ENCODE results near the gene UBASH3A. TPM values are rescaled to one million over a fixed set of nuclear protein-coding genes. Genes with fewer than 3 reads are reported as not detected.

The UBASH3A gene
- polyA plus RNA-seq, 1 donor (not counting 4 experiments of a cell fraction or from before 2014, with no cell fraction given) = not detected

DNA sequence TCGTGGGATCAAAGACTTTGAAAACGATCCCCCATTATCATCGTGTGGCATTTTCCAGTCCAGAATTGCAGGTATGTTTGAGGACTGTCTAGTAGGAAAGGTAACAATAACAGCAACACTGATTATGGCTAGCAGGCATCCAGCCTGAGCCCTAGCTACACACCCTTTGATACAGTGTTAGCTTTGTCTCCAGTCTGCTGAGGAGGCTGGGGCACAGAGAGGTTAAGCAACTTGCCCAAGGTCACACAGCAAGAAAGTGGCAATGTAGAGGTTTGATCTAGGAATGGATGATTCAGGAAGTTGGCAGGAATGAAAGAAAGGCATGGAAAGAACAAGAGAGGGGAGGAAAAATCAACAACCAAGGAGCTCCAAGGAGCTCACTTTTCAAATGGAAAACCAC lies 31.2 kb downstream of the UBASH3A start:
- Histone ChIP-seq H4K20me1 (ENCODE audit: control insufficient read depth, extremely low read depth, insufficient read depth, low read length) (no peaks in the 10 kb centered on the region), H3K4me3 (ENCODE audit: control insufficient read depth in 2 of 3, extremely low read depth in 1 of 3, insufficient read depth in 2 of 3, low read depth in 1 of 3, low read length in 3 of 3) (no peak overlapping the region), H3K9me1 (ENCODE audit: control insufficient read depth, extremely low read depth, insufficient read depth, low read length) (no peaks in the 10 kb centered on the region), H3K36me3 (ENCODE audit: control insufficient read depth in 2 of 2, extremely low read depth in 1 of 2, insufficient read depth in 2 of 2, low read length in 2 of 2) (no peaks in the 10 kb centered on the region), H3K27ac (ENCODE audit: control insufficient read depth, insufficient read depth, low read length) (no peak overlapping the region), H3K27me3 (ENCODE audit: control insufficient read depth, extremely low read depth, insufficient read depth, low read length) (peaks cover 10% of the 10 kb centered on the region), H3K9ac (ENCODE audit: control insufficient read depth, extremely low read depth, insufficient read depth, low read length) (no peak overlapping the region), H3K9me3 (ENCODE audit: control insufficient read depth, low read depth, low read length) (no peaks in the 10 kb centered on the region), H3K4me2 (ENCODE audit: control insufficient read depth, extremely low read depth, insufficient read depth, low read depth, low read length) (no peak overlapping the region), H3K79me2 (ENCODE audit: control insufficient read depth, insufficient read depth, low read length) (no peaks in the 10 kb centered on the region), H2AFZ (ENCODE audit: control insufficient read depth, low read length) (no peak overlapping the region), H3K4me1 (ENCODE audit: control insufficient read depth, extremely low read depth, insufficient read depth, low read length) (peaks cover 4% of the 10 kb centered on the region)
- dilution Hi-C loops (cut with MboI; ENCODE audit: extremely low pct_ligation_motif_present, low sequenced_read_pairs) = no loop called here
- DNase-seq (ENCODE audit: low read depth, low spot score) (no peak), FAIRE-seq (no peak)
- no peak for TF ChIP-seq EZH2 (IDR thresholded peaks at IDR 0.05; ENCODE audit: low read length)
- TF ChIP-seq, protein P1, sequence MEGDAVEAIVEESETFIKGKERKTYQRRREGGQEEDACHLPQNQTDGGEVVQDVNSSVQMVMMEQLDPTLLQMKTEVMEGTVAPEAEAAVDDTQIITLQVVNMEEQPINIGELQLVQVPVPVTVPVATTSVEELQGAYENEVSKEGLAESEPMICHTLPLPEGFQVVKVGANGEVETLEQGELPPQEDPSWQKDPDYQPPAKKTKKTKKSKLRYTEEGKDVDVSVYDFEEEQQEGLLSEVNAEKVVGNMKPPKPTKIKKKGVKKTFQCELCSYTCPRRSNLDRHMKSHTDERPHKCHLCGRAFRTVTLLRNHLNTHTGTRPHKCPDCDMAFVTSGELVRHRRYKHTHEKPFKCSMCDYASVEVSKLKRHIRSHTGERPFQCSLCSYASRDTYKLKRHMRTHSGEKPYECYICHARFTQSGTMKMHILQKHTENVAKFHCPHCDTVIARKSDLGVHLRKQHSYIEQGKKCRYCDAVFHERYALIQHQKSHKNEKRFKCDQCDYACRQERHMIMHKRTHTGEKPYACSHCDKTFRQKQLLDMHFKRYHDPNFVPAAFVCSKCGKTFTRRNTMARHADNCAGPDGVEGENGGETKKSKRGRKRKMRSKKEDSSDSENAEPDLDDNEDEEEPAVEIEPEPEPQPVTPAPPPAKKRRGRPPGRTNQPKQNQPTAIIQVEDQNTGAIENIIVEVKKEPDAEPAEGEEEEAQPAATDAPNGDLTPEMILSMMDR (optimal IDR thresholded peaks at IDR 0.05 in 1 of 3, IDR thresholded peaks at IDR 0.05 in 1 of 3, conservative IDR thresholded peaks at IDR 0.05 in 1 of 3; ENCODE audit: extremely low read depth in 1 of 3, insufficient read depth in 2 of 3, low read length in 3 of 3) = no peak

DNA sequence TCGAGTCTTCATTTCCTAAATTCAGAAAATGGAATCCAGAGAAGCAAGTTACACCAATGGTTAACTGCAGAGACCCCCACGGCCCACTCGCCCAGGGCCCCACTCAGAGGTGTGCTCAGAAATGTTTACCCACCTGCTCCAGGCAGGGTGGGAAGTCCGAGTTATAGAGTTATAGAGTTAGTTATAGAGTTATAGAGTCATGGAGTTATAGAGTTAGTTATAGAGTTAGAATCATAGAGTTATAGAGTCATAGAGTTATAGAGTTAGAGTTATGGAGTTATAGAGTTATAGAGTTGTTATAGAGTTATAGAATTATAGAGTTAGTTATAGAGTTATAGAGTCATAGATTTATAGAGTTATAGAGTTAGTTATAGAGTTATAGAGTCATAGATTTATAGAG lies 31.7 kb downstream of the UBASH3A start:
- dilution Hi-C loops (cut with MboI; ENCODE audit: extremely low pct_ligation_motif_present, low sequenced_read_pairs) = no loop called here

More for the DNA sequence above, 31.7 kb downstream of the UBASH3A start:
- no peak overlapping the region for H2AFZ ChIP-seq (ENCODE audit: control insufficient read depth, low read length)
- H3K4me1 ChIP-seq (ENCODE audit: control insufficient read depth, extremely low read depth, insufficient read depth, low read length) = peaks cover 4% of the 10 kb centered on the region
- H4K20me1 ChIP-seq (ENCODE audit: control insufficient read depth, extremely low read depth, insufficient read depth, low read length) = no peaks in the 10 kb centered on the region
- H3K79me2 ChIP-seq (ENCODE audit: control insufficient read depth, insufficient read depth, low read length) = no peaks in the 10 kb centered on the region
- H3K36me3 ChIP-seq (ENCODE audit: control insufficient read depth in 2 of 2, extremely low read depth in 1 of 2, insufficient read depth in 2 of 2, low read length in 2 of 2) = no peaks in the 10 kb centered on the region
- no peak overlapping the region for H3K4me2 ChIP-seq (ENCODE audit: control insufficient read depth, extremely low read depth, insufficient read depth, low read depth, low read length)
- FAIRE-seq = no peak
- H3K9me1 ChIP-seq (ENCODE audit: control insufficient read depth, extremely low read depth, insufficient read depth, low read length) = no peaks in the 10 kb centered on the region
- no peak overlapping the region for H3K9ac ChIP-seq (ENCODE audit: control insufficient read depth, extremely low read depth, insufficient read depth, low read length)
- no peak for DNase-seq (ENCODE audit: low read depth, low spot score)
- H3K27me3 ChIP-seq (ENCODE audit: control insufficient read depth, extremely low read depth, insufficient read depth, low read length) = peaks cover 10% of the 10 kb centered on the region
- no peak for TF ChIP-seq EZH2 (IDR thresholded peaks at IDR 0.05; ENCODE audit: low read length)
- TF ChIP-seq, protein P1 (optimal IDR thresholded peaks at IDR 0.05 in 1 of 3, IDR thresholded peaks at IDR 0.05 in 1 of 3, conservative IDR thresholded peaks at IDR 0.05 in 1 of 3; ENCODE audit: extremely low read depth in 1 of 3, insufficient read depth in 2 of 3, low read length in 3 of 3) = no peak
- H3K9me3 ChIP-seq (ENCODE audit: control insufficient read depth, low read depth, low read length) = no peaks in the 10 kb centered on the region
- H3K4me3 ChIP-seq (ENCODE audit: control insufficient read depth in 2 of 3, extremely low read depth in 1 of 3, insufficient read depth in 2 of 3, low read depth in 1 of 3, low read length in 3 of 3) = no peak overlapping the region
- no peak overlapping the region for H3K27ac ChIP-seq (ENCODE audit: control insufficient read depth, insufficient read depth, low read length)
